GM18526 (cell line): Measurements from ENCODE around the gene PLEKHG7.

ENCODE experiments used
- POLR2A ChIP-seq: IDR thresholded peaks from 3 replicates; pipeline ENCODE4 v1.6.1; 2011; ENCODE audit not compliant: insufficient read length; ENCODE audit errors: extremely low read depth

The PLEKHG7 gene

DNA sequence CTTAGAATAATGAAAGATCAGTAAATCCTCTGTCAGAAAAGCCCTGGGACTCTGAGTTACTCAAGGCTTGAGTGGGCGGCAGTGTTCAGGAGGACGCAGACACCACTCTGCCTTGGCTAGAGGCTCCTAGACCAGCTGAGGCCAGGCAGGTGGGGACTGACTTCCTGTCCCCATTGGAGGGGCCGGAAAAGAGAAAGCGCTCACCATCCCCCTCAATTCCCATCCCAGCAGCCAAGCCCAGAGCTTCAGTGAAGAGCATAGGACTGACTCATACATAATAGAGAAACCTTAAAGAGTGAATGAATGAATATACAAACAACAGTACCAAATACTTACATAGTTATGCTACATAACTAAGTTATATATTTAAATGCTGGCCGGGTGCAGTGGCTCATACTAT lies 62.0 kb downstream of the PLEKHG7 start:
- TF ChIP-seq POLR2A = no peak

DNA sequence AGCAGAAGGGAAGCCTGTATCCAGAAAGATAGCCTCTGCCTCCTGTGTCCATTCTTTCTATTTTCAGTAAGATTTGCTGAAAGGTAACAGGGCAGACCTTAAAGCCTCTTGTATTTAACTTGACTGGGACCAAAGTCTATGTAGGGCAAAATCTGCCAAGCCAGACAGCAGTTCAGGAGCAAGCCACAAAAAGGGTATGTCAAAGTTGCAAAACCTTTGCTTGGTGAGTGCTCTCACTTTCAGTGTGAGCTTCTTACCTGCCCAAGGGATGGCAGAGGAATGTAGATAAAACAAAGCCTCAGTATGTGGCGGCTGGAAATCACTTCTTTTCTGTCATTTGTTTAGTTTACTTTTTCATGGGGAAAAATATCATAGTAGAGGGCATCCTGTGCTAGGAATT lies 63.1 kb downstream of the PLEKHG7 start:
- TF ChIP-seq POLR2A = no peak

DNA sequence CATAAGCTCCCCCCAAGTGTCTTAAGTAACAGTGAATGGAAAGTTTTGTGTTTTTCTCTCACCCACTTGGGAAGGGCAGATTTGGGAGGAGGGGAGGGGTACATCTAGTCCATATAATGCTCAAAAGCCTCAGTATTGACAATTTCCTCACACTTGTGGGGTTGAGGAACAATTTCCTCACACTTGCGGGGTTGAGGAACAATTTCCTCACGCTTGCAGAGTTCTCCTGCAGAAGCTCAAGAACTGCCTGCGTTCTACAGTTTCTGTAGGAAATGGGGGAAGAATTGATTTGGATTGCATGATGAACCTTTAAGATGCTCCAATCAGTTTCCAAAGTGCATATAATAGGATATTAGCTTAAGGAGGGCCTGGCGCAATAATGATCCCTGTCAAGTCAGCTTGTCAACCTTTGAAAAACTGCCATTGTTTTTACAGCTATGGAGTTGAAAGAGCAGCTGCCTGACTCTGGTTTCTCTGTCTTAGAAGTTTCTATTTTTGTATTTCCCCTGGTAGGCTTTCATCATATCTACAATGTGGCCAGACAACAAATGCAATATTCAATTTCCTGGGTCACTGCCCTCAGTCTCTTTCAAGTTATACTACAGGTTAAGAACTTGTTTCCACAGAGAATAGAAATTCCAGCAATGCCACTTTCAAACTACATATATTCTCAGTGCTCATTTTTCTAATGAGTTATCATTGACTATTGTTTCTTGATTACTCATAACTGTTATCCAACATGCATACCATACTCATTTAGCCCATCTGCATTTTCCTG lies 66.5 kb downstream of the PLEKHG7 start:
- no peak for TF ChIP-seq POLR2A

DNA sequence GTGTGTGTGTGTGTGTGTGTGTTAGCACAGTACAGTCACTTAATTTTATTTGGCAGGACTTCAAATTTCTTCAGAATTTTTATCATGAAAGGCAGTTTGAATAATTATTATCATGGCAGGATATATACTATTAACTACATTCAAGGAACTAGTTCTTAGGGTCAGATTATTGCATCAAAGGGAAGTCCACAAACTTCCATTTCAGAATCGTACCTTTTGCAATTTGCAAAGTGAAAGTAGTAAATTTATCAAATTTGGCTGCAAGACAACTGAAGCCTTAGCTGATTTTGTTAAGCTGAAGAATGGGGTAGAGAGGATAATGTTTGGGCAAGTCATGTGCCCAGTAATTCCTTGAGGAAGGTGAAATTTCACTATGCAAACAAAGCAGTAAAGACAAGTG lies 68.2 kb downstream of the PLEKHG7 start:
- no peak for TF ChIP-seq POLR2A

DNA sequence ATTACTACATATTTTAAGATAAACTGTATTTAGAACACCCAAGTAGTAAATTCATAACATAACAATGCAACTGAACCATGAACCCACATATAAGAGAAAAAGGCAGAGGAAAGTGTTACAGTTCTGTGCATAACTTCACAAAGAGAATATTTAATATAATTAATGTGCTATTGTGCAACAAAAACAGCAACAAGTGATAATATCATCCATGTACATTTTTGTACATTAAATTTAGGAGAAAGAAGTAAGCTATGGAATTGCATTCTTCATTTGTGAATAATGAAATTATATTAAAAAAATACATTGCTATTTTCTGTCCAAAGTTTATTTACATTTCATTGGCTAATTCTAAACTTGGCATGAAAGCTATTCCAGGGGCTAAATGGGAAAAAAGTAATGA lies 72.6 kb downstream of the PLEKHG7 start:
- TF ChIP-seq POLR2A = no peak

DNA sequence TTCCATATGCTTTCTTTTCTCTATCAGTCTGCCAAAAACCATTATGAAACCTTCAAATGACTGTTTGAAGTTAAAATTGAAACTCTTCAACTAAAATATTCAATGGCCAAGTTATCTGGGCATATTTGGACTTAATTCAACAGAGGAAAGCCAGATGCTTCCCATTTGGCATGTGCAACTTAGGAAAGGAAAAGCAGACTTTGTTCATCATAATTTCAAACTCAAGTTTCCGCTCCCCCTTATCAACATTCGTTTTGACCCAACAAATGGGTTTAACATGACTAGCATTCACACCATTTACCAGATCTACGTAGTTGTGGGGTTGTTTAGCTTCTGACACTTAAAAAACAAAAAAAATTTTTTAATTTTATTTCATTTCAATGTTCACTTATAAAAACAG lies 75.7 kb downstream of the PLEKHG7 start:
- TF ChIP-seq POLR2A = no peak

DNA sequence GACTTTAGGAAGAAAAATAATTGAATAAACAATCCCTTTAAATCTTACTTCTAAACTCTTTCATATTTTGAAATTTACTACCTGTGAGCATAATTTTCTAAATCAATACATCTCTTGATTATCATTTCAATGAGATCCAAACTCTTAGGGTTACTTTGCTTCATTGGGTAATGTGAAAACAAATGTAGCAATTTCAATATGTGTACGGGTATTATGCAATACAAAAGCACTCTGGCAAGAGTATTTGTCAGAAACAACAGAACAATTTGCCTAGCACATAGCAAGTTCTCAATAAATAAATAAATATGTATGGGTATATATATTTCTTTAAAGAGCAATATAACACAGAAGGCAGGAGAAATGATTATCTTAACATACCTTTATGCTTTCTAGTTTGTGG lies 77.1 kb downstream of the PLEKHG7 start:
- TF ChIP-seq POLR2A = no peak

GRCh38 chr12:92784356-92784755 lies 81.6 kb downstream of the PLEKHG7 start:
- no peak for TF ChIP-seq POLR2A

DNA sequence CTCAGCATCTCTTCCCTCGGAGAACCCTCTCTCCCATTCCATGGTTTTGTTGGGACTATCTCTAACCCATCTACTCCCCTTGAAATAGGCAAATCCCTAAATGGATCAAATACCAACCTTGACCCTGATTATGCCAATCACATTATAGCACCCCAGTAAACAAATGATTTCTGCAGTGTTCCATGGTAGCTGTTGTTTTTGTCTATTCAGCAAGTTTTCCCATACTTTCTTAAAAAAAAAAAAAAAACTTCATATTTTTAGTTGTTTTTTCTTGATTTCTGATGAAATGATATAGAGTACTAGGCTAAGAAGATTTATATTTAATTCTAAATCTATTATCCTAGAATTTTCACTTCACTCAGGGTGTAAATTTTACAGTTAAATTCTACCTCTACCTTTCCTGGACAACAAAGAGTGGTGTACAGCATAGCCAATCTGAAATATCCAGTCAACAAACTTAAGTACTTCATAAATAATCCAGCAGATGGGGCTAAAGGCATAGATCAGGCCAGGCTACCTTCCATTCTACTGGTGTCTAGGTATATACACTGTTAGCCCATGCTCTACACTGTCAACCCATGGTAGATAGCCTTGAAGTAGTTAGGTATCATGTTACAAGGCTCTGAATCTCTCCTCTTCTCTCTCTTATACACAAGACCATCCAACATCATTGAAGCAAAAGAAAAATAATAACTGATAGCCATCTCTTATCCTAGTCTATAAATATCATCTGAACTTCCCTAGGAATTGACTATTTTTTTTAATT lies 82.2 kb downstream of the PLEKHG7 start:
- TF ChIP-seq POLR2A = no peak

DNA sequence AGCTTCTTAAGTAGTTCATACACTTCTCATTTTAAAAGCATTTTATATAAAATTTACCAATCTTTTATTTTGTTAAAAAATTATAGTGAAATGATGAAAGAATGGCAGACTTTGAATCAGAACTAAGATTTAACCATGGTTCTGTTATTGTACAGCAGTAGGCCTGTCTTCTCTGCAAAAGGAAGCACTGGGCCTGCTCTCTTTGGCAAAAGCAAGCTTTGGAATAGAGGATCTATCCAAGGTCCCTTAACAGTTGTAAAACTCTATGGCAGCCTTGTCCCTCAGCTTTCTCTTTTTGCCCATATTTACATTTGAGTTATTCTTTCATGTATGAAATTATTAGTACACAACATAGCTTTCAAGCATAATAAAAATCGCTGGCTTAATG lies 82.8 kb downstream of the PLEKHG7 start:
- TF ChIP-seq POLR2A = no peak

- TF ChIP-seq POLR2A = no peak
These were observed 83.3 kb downstream of the PLEKHG7 start for GRCh38 chr12:92786045-92786444.

GRCh38 chr12:92794814-92795213 lies 92.0 kb downstream of the PLEKHG7 start:
- no peak for TF ChIP-seq POLR2A

DNA sequence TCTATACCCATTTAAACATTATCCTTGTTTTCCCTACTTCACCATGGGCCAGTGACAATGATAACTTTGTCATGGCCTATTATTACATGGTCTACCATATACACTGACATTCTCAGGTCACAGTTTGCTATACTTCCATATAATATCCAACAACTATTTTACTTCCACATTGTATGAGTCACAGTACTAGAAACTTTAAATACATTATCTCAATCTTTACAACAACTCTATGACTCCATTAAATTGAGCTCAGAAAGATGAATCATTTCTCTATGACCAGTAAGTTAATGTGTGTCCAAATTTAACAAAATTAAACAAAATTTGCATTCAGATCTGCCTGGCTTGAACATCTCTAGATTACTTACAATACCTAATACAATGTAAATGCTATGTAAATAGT lies 93.9 kb downstream of the PLEKHG7 start:
- TF ChIP-seq POLR2A = no peak

- no peak for TF ChIP-seq POLR2A
These were observed 100.1 kb downstream of the PLEKHG7 start for GRCh38 chr12:92802906-92803305.

- no peak for TF ChIP-seq POLR2A
These were observed 101.1 kb downstream of the PLEKHG7 start for GRCh38 chr12:92803903-92804302.

DNA sequence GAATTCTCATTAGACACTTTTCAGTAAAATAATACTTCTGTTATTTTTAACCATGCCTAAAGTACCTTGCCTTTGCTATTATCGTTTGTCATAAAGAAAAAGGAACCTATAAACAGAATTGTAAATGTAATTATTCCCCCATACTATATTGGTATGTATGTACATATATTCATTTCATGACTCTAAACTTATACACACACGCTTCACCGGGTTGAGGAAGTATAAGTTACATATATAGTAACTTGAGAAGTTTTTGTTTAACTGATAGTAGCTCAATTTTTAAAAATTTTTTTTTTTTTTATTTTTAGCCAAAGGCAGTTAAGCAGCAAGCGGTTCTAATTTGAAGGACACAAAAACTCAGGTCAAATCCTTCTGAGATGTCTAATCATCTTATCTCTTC lies 107.6 kb downstream of the PLEKHG7 start:
- no peak for TF ChIP-seq POLR2A

GRCh38 chr12:92814584-92814983 lies 111.8 kb downstream of the PLEKHG7 start:
- TF ChIP-seq POLR2A = no peak
